NCI-H774 (cell line): ENCODE data around the gene KPNA4.
"Not testable (repeated sequence)": the region's sequence is repeated elsewhere in the genome, so short reads cannot be mapped to it uniquely, and the experiment has no call there.

Source experiments
- DNase-seq: peaks from one replicate; lab custom pipeline; 2025; lab: John Stamatoyannopoulos, UW

KPNA4 gene

GRCh38 chr3:160490166-160490565 is 75.2 kb downstream of the KPNA4 start:
- no peak for DNase-seq

- peak; percentile 53 for DNase-seq
Measured at GRCh38 chr3:160486459-160486869, 78.9 kb downstream of the KPNA4 start.

- DNase-seq = no peak
Measured at GRCh38 chr3:160482796-160483195, 82.6 kb downstream of the KPNA4 start.

GRCh38 chr3:160481856-160482255 is 83.5 kb downstream of the KPNA4 start:
- DNase-seq = no peak

GRCh38 chr3:160480931-160481330 is 84.4 kb downstream of the KPNA4 start:
- no peak for DNase-seq

DNA sequence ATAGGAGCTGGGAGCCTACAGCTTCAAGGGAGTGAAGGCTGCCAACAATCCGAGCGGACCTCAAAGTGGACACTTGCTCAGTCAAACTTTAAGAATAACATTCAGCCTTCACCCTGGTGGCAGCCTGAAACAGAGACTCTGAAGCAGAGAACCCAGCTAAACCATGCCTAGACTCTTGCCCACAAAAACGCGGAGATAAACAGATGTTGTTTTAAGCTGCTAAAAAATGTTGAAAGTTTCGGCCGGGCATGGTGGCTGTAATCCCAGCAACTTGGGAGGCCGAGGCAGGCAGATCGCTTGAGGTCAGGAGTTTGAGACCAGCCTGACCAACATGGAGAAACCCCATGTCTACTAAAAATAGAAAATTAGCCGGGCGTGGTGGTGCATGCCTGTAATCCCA is 86.0 kb downstream of the KPNA4 start:
- DNase-seq = no peak

GRCh38 chr3:160478338-160478737 is 87.0 kb downstream of the KPNA4 start:
- no peak for DNase-seq

GRCh38 chr3:160477750-160478149 is 87.6 kb downstream of the KPNA4 start:
- no peak for DNase-seq

DNA sequence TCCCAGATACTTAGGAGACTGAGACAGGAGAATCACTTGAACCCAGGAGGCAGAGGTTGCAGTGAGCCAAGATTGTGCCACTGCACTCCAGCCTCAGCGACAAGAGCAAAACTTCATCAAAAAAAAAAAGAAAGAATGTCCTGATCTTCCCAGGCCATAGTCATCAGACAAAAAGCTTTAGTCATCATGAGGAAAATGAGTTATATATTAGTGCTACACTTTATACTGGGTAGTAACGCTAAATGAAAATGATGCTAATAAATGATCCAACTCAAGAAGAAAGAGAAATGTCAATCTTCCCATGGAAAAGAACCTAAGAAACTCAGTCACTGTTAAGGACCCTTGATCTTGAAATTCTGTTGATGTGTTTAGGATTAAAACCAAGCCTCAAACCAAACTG is 89.5 kb downstream of the KPNA4 start:
- no peak for DNase-seq

DNA sequence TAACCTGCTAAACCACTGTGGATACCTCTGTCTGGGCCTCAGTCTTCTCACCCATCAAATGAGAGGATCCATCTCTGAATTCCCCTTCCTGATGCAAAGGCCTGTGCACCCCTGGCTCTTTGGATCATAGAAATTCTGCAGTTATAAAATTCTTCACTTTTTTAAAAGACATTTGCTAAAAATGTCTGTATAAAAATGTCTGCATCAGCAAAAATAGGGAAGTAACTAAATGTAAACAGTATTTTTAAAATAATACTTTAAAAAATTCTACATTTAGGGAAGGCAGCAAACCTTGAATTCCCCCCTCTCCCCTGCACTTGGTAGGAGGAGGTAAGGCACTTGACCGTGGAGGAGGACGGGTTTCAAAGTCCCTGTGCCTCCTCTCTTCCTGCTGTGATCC is 90.2 kb downstream of the KPNA4 start:
- DNase-seq = no peak

GRCh38 chr3:160474416-160474838 is 90.9 kb downstream of the KPNA4 start:
- DNase-seq = no peak

GRCh38 chr3:160473978-160474377 is 91.4 kb downstream of the KPNA4 start:
- no peak for DNase-seq

DNA sequence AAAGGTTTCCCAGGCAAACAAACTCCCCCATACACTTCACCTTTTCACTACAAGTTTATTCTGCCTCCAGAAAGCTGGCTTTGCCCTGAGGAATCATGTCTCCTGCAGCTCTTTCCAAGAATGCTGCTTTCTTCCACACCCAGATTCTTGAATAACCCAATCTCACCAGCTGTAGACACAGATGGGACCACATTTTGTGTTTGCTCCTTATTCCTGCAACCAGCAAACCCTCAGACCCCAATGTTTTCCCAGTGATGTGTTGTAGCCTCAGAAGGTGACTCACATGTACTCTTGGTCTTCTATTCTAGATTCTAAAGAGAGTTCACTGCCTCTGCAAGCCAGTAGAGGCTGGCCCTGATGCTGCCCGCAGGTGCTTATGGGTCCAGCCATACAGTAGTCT is 92.2 kb downstream of the KPNA4 start:
- no peak for DNase-seq

DNA sequence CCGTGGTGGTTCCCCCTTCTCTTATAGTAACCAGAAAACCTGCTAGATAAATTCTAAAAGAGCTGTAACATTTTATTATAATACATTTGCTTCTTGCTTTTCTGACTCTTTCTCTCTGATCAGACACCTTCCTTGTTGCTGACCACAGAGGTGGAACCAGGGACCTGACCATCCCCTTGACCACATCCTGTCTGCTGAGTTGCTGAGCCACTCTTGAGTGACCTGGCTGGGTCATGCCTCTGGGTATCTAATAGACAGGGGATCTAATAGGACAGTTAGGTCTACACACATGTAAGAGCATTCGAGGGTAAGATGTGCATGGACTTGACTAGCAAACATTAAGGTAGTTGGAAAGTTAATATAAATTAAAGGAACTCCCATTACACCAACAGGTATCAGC is 93.0 kb downstream of the KPNA4 start:
- DNase-seq = no peak

GRCh38 chr3:160471892-160472291 is 93.5 kb downstream of the KPNA4 start:
- DNase-seq = no peak

- no peak for DNase-seq
Measured at GRCh38 chr3:160470181-160470580, 95.2 kb downstream of the KPNA4 start.

- DNase-seq = no peak
Measured at GRCh38 chr3:160464971-160465370, 100.4 kb downstream of the KPNA4 start.

DNA sequence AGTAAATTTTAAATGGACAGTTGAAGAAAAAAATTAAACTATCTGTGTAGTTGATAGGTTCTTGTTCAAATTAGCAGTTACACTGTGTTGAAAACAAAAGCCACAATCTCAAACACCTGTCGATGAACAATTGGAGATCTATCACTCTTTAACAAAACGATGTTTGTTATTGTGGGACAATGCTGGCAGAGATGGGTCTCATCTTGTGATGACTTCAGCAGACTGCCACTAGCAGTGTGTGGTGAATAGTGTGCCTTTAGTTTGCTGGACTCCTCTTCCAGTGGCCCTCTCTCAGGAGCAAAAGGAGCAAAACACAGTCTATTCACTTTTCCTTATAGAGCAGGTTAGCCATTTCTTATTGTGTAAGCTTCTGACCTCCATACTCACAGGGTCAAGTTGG is 101.0 kb downstream of the KPNA4 start:
- DNase-seq = no peak

DNA sequence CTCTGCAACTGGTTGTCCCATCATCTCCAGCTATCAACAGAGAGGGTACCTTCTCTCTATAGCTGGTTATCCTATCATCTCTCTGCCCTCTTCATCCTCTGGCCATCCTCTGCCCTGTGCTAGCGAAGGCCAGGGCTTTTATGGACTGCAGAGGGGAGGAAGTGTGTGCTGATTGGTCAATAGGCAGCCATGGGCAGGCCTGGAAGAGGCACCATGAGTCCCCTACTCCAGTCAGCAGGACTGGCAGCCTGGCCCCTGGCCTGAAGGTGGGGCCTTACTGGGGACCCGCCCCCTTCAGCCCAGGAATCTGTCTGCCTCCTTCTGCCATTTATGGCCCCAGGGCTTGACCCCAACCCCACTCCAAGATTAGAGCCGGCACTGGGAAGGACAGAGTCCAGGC is 105.3 kb downstream of the KPNA4 start:
- DNase-seq = no peak

GRCh38 chr3:160459450-160459970 is 105.9 kb downstream of the KPNA4 start:
- no peak for DNase-seq

- DNase-seq = no peak
Measured at GRCh38 chr3:160458151-160458550, 107.2 kb downstream of the KPNA4 start.

- DNase-seq = no peak
Measured at GRCh38 chr3:160455846-160456245, 109.5 kb downstream of the KPNA4 start.

DNA sequence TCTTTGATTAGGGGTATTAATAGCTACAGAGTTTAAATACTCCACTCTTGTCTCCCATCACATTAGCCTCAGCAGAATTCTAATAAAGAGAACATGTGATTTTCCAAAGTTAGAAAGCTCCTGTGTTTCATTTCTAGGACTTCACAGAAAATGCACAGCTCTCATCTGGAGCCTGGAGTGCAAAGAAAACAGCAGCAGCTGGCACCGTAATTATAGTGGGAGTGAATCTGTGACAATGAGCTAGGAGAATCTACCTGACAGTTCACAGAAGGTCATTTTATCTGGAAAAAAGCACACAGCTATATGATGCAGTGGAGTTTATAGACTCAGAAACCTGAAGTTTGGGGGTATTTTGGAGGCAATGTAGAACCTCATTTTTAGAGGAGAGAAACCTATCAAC is 110.4 kb downstream of the KPNA4 start:
- DNase-seq = peak; percentile 64

- not testable (repeated sequence) for DNase-seq
Measured at GRCh38 chr3:160452251-160452650, 113.1 kb downstream of the KPNA4 start.

DNA sequence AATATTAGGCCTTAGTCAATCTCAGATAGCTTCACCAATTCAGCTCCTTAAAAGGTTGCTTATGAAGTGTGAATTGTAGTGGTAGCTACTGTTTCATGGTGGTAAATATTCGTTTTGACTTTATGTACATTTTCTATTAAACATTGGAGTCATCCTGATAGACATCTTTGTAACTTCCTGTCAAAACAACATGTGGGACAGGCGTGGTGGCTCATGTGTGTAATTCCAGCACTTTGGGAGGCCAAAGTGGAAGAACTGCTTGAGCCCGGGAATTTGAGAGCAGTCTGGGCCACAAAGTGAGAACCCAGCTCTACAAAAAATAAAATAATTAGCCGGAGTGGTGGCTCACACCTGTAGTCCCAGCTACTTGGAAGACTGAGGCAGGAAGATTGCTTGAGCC is 113.8 kb downstream of the KPNA4 start:
- no peak for DNase-seq
